HepG2 (cell line): Measurements from ENCODE around the gene CENATAC. TPM values are rescaled to one million over a fixed set of nuclear protein-coding genes. Genes with fewer than 3 reads are reported as not detected.

ENCODE experiments used
- ATF7 ChIP-seq, 2 experiments: fragments of 450-650 bp in 1 of 2; sonication (generic) in 1 of 2; formaldehyde crosslinking in 1 of 2; IDR thresholded peaks; 2 replicates each; pipeline versions ENCODE4 v1.4.0 to v1.6.1; 2016 to 2020; ENCODE audit warnings: antibody characterized with exemption in 1 of 2, mild to moderate bottlenecking in 1 of 2, missing genetic modification reagents in 1 of 2
- DNMT1 ChIP-seq: sonication (generic); formaldehyde crosslinking; IDR thresholded peaks from 2 replicates; pipeline ENCODE4 v1.5.1; 2020; ENCODE audit warnings: mild to moderate bottlenecking, missing genetic modification reagents
- DPF2 ChIP-seq: sonication (generic); formaldehyde crosslinking; IDR thresholded peaks from 2 replicates; pipeline ENCODE4 v1.4.0; 2020; ENCODE audit warnings: mild to moderate bottlenecking, low read depth, missing genetic modification reagents, borderline replicate concordance
- HIVEP1 ChIP-seq: sonication (generic); formaldehyde crosslinking; IDR thresholded peaks from 2 replicates; pipeline ENCODE4 v1.4.0; 2020; ENCODE audit warnings: mild to moderate bottlenecking, missing genetic modification reagents
- IRF2 ChIP-seq: IDR thresholded peaks from 2 replicates; pipeline ENCODE4 v1.6.1; 2018; ENCODE audit warnings: missing genetic modification reagents, missing compliant biosample characterization
- KDM4B ChIP-seq: sonication (generic); formaldehyde crosslinking; IDR thresholded peaks from 2 replicates; pipeline ENCODE4 v1.4.0; 2020; ENCODE audit warnings: missing genetic modification reagents
- KDM6A ChIP-seq: IDR thresholded peaks from 2 replicates; pipeline ENCODE4 v1.6.1; 2016; ENCODE audit warnings: low read depth
- NCOA5 ChIP-seq: sonication (generic); formaldehyde crosslinking; IDR thresholded peaks from 2 replicates; pipeline ENCODE4 v1.4.0; 2020; ENCODE audit warnings: missing genetic modification reagents
- POLR2A ChIP-seq, 2 experiments: IDR thresholded peaks; 2 replicates each; pipeline ENCODE4 v1.6.1; 2011; ENCODE audit warnings: low read depth in 2 of 2, low read length in 2 of 2, mild to moderate bottlenecking in 1 of 2, moderate library complexity in 1 of 2; ENCODE audit not compliant: insufficient read depth in 1 of 2
- RAD51 ChIP-seq: fragments of 450-650 bp; IDR thresholded peaks from 2 replicates; pipeline ENCODE4 v1.6.1; 2016; ENCODE audit warnings: borderline replicate concordance
- RBAK ChIP-seq: sonication (generic); formaldehyde crosslinking; IDR thresholded peaks from 2 replicates; pipeline ENCODE4 v1.5.1; 2020; ENCODE audit warnings: mild to moderate bottlenecking, missing genetic modification reagents
- RXRA ChIP-seq: sonication (generic); formaldehyde crosslinking; IDR thresholded peaks from 2 replicates; pipeline ENCODE4 v1.5.1; 2020; ENCODE audit warnings: missing genetic modification reagents
- SSRP1 ChIP-seq: IDR thresholded peaks from 2 replicates; pipeline ENCODE4 v1.6.1; 2016; ENCODE audit warnings: control low read depth
- ZMYM2 ChIP-seq: sonication (generic); formaldehyde crosslinking; IDR thresholded peaks from 2 replicates; pipeline ENCODE4 v1.8.0; 2022; ENCODE audit warnings: mild to moderate bottlenecking, missing genetic modification reagents
- ZNF24 ChIP-seq: fragments of 450-650 bp; IDR thresholded peaks from 2 replicates; pipeline ENCODE4 v1.6.1; 2017; ENCODE audit warnings: antibody characterized with exemption, mild to moderate bottlenecking
- ZNF329 ChIP-seq: sonication (generic); formaldehyde crosslinking; IDR thresholded peaks from 2 replicates; pipeline ENCODE4 v1.9.0; 2021; ENCODE audit warnings: low read depth, mild to moderate bottlenecking, missing genetic modification reagents
- ZNF432 ChIP-seq: sonication (generic); formaldehyde crosslinking; IDR thresholded peaks from 2 replicates; pipeline ENCODE4 v1.5.0; 2020; ENCODE audit warnings: missing genetic modification reagents, mild to moderate bottlenecking, borderline replicate concordance
- ZNF496 ChIP-seq: sonication (generic); formaldehyde crosslinking; IDR thresholded peaks from 2 replicates; pipeline ENCODE4 v1.8.1; 2023; ENCODE audit warnings: mild to moderate bottlenecking, moderate library complexity, missing genetic modification reagents; ENCODE audit not compliant: insufficient replicate concordance
- polyA plus RNA-seq, 8 experiments: library from polyadenylated mRNA; depleted of rRNA in 3 of 8; stranded (reverse) in 7 of 8; unstranded in 1 of 8; fragments of >200 nt; fragmentation: Illumina TruSeq in 4 of 8; extraction: Trizol in 4 of 8; gene quantifications; 2 replicates each; pipeline versions ENCODE4 v1.2.1 to v1.2.3, GENCODE V29; 2011 to 2016; ENCODE audit warnings: low read depth in 4 of 8, missing spikeins in 1 of 8, mixed read lengths in 1 of 8; ENCODE audit not compliant: insufficient read depth in 1 of 8
- total RNA-seq, 5 experiments: library from RNA; depleted of rRNA; stranded (reverse); fragments of >200 nt; fragmentation: Illumina TruSeq; extraction: Trizol; gene quantifications; 2 replicates each; pipeline ENCODE4 v1.2.3, GENCODE V29; 2016; ENCODE audit warnings: low read depth in 1 of 5
- TF ChIP-seq, protein P1 (sequence below): sonication (generic); formaldehyde crosslinking; IDR thresholded peaks from 2 replicates; pipeline ENCODE4 v1.4.0; 2020; ENCODE audit warnings: missing genetic modification reagents, borderline replicate concordance
- TF ChIP-seq, protein P2 (sequence below): sonication (generic); formaldehyde crosslinking; IDR thresholded peaks from 2 replicates; pipeline ENCODE4 v1.4.0; 2020; ENCODE audit warnings: mild to moderate bottlenecking, low read depth, missing genetic modification reagents
- TF ChIP-seq, protein P3 (sequence below): IDR thresholded peaks from 2 replicates; pipeline ENCODE4 v1.6.1; 2016; ENCODE audit warnings: mild to moderate bottlenecking
- TF ChIP-seq, protein P4 (sequence below): sonication (generic); formaldehyde crosslinking; IDR thresholded peaks from 2 replicates; pipeline ENCODE4 v1.4.0; 2020; ENCODE audit warnings: mild to moderate bottlenecking, low read depth, missing genetic modification reagents
- TF ChIP-seq, protein P5 (sequence below): sonication (generic); formaldehyde crosslinking; conservative IDR thresholded peaks from 2 replicates; pipeline ENCODE4 v1.4.0; 2020; ENCODE audit warnings: missing genetic modification reagents

CENATAC gene
- total and polyA plus RNA-seq, 2 of the 13 experiments (the other 11 are each of a cell fraction or from before 2014, with no cell fraction given): 21.7 to 25.0 TPM

DNA sequence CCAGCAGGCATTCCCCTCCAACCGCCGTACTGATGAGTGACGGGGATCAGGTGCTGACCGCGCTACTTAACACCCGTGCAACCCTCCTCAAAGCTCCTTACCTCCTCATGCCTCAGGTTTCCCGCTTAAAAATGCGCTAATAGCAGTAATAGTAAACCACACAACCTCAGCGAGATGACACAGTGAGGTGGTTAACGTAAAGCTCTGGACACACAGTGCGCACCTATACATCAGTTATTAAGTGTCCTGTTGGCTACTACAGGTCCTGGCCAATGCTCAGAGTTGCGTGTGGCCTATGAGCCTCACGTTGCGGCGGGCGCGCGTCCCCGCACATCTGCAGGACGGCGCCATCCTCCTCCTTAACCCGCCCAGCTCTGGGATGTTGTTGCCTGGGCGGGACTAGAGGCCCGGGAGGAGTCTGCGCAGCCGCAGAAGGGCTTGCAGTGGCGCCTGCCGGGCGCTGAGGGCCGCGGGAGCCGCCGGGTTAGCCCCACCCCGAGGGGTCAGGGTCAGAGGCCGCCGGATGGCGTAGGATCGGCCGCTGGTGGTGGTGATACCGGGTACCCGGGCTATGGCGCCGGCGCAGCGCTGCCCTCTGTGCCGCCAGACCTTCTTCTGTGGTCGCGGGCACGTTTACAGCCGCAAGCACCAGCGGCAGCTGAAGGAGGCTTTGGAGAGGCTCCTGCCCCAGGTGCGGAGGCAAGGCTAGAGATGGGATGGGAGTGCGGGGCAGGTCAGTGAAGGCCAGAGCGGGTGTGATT is at the start of gene CENATAC (continued):
- no peak for TF ChIP-seq RBAK (CRISPR knock-in tag)
- TF ChIP-seq IRF2 (CRISPR knock-in tag): peak; percentile 70; the same call in 1 of the 2 replicates
- TF ChIP-seq, protein P1, sequence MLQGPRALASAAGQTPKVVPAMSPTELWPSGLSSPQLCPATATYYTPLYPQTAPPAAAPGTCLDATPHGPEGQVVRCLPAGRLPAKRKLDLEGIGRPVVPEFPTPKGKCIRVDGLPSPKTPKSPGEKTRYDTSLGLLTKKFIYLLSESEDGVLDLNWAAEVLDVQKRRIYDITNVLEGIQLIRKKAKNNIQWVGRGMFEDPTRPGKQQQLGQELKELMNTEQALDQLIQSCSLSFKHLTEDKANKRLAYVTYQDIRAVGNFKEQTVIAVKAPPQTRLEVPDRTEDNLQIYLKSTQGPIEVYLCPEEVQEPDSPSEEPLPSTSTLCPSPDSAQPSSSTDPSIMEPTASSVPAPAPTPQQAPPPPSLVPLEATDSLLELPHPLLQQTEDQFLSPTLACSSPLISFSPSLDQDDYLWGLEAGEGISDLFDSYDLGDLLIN: no peak
- no peak for TF ChIP-seq KDM6A (CRISPR knock-in tag)
- TF ChIP-seq SSRP1 (CRISPR knock-in tag): peak; percentile 68; the same call in 1 of the 2 replicates
- TF ChIP-seq RXRA (CRISPR knock-in tag): peak; percentile 69
- no peak for TF ChIP-seq ZNF24
- TF ChIP-seq, protein P2, sequence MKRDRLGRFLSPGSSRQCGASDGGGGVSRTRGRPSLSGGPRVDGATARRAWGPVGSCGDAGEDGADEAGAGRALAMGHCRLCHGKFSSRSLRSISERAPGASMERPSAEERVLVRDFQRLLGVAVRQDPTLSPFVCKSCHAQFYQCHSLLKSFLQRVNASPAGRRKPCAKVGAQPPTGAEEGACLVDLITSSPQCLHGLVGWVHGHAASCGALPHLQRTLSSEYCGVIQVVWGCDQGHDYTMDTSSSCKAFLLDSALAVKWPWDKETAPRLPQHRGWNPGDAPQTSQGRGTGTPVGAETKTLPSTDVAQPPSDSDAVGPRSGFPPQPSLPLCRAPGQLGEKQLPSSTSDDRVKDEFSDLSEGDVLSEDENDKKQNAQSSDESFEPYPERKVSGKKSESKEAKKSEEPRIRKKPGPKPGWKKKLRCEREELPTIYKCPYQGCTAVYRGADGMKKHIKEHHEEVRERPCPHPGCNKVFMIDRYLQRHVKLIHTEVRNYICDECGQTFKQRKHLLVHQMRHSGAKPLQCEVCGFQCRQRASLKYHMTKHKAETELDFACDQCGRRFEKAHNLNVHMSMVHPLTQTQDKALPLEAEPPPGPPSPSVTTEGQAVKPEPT (CRISPR knock-in tag): no peak; the same call in 1 of the 2 replicates
- TF ChIP-seq NCOA5 (CRISPR knock-in tag): no peak
- TF ChIP-seq, protein P3, sequence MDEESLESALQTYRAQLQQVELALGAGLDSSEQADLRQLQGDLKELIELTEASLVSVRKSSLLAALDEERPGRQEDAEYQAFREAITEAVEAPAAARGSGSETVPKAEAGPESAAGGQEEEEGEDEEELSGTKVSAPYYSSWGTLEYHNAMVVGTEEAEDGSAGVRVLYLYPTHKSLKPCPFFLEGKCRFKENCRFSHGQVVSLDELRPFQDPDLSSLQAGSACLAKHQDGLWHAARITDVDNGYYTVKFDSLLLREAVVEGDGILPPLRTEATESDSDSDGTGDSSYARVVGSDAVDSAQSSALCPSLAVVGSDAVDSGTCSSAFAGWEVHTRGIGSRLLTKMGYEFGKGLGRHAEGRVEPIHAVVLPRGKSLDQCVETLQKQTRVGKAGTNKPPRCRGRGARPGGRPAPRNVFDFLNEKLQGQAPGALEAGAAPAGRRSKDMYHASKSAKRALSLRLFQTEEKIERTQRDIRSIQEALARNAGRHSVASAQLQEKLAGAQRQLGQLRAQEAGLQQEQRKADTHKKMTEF (CRISPR knock-in tag): peak; percentile 90; the same call in 1 of the 2 replicates
- TF ChIP-seq, protein P4, sequence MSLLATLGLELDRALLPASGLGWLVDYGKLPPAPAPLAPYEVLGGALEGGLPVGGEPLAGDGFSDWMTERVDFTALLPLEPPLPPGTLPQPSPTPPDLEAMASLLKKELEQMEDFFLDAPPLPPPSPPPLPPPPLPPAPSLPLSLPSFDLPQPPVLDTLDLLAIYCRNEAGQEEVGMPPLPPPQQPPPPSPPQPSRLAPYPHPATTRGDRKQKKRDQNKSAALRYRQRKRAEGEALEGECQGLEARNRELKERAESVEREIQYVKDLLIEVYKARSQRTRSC (CRISPR knock-in tag): no peak
- TF ChIP-seq ZNF329: 0 out of 2 replicates have a peak, but pooled peaks have one; percentile 13
- TF ChIP-seq ZNF432 (CRISPR knock-in tag): no peak
- peak; percentile 24; the same call in 1 of the 2 replicates for TF ChIP-seq KDM4B (CRISPR knock-in tag)
- no peak for TF ChIP-seq ATF7 (IDR thresholded peaks at IDR 0.05)
- TF ChIP-seq ATF7 (CRISPR knock-in tag; IDR thresholded peaks at IDR 0.05): 0 out of 2 replicates have a peak, but pooled peaks have one; percentile 14
- peak; percentile 74 to 98 for TF ChIP-seq POLR2A (IDR thresholded peaks at IDR 0.05; ENCODE audit: insufficient read depth in 1 of 2, low read depth in 2 of 2, low read length in 2 of 2)
- no peak for TF ChIP-seq ZMYM2 (CRISPR knock-in tag)
- no peak for TF ChIP-seq HIVEP1 (CRISPR knock-in tag)
- TF ChIP-seq RAD51: no peak
- TF ChIP-seq ZNF496: no peak
- TF ChIP-seq, protein P5, sequence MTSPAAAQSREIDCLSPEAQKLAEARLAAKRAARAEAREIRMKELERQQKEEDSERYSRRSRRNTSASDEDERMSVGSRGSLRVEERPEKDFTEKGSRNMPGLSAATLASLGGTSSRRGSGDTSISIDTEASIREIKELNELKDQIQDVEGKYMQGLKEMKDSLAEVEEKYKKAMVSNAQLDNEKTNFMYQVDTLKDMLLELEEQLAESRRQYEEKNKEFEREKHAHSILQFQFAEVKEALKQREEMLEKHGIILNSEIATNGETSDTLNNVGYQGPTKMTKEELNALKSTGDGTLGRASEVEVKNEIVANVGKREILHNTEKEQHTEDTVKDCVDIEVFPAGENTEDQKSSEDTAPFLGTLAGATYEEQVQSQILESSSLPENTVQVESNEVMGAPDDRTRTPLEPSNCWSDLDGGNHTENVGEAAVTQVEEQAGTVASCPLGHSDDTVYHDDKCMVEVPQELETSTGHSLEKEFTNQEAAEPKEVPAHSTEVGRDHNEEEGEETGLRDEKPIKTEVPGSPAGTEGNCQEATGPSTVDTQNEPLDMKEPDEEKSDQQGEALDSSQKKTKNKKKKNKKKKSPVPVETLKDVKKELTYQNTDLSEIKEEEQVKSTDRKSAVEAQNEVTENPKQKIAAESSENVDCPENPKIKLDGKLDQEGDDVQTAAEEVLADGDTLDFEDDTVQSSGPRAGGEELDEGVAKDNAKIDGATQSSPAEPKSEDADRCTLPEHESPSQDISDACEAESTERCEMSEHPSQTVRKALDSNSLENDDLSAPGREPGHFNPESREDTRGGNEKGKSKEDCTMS (CRISPR knock-in tag): no peak
- no peak for TF ChIP-seq DPF2 (CRISPR knock-in tag)
- TF ChIP-seq DNMT1 (CRISPR knock-in tag): peak; percentile 76; the same call in 1 of the 2 replicates
